IMR-90 (cell line): ENCODE results near the gene STARD7.

ENCODE experiments used
- RFX5 ChIP-seq: IDR thresholded peaks from 2 replicates; pipeline ENCODE4 v1.8.0; 2012; ENCODE audit warnings: low read depth, mild to moderate bottlenecking, low read length, moderate library complexity
- TF ChIP-seq, protein P1 (sequence below): fragments of 150-350 bp; IDR thresholded peaks from 2 replicates; pipeline ENCODE4 v1.6.1; 2016; ENCODE audit warnings: low read depth, mild to moderate bottlenecking, low read length, moderate library complexity, borderline replicate concordance

DNA sequence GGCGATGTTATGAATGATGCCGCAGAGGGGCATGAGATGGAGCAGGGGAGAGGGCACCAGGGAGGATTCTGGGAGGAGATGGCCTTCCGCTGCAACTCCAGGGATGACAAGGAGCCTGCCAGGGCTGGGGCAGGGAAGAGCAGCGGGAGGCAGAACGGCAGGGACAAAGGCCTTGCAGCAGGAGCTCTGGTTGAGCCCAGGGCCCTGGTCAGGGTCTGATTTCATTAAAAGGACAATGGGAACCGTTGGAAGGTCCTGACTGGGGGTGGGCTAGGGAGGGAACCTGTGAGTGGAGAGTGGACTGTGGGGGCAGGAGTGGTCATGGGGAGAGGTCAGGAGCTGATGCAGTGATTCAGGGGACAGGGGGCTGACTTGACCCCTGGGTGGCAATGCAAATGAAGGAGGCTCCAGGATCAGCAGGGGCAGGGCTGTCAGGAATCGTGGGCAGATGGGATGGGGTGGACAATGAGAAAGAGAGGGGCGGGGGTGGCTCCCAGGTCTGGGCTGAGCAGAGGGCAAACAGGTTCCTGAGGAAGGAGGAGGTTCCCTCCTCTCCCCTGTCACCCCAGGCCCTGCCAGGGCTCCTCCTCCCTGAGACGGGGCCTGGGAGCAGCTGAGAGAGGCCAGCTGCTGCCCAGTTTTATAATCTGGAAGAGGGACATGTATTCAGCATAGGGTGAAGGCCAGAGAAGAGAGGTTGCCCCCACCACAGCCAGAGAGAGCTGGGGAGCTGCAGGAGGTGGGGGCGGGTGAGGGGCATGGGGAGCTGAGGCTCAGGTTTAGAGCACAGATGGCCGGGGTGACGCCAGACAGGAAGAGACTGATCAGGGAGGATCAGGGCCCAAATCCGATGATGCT is 56.1 kb downstream of the STARD7 start:
- TF ChIP-seq, protein P1, sequence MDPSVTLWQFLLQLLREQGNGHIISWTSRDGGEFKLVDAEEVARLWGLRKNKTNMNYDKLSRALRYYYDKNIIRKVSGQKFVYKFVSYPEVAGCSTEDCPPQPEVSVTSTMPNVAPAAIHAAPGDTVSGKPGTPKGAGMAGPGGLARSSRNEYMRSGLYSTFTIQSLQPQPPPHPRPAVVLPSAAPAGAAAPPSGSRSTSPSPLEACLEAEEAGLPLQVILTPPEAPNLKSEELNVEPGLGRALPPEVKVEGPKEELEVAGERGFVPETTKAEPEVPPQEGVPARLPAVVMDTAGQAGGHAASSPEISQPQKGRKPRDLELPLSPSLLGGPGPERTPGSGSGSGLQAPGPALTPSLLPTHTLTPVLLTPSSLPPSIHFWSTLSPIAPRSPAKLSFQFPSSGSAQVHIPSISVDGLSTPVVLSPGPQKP: no peak
- no peak for TF ChIP-seq RFX5
